Bronchial epithelial cell (primary cell): ENCODE measurements around the gene DOCK8. TPM values are rescaled to one million over a fixed set of nuclear protein-coding genes. Genes with fewer than 3 reads are reported as not detected.

ENCODE experiments used
- DNase-seq: peaks from one replicate; pipeline ENCODE4 v3.0.0-alpha.2; 2010; ENCODE audit warnings: low read depth
- FAIRE-seq: peaks from 2 replicates; lab custom pipeline; 2011; peaks lifted over from hg19 to GRCh38; lab: Jason Lieb, UNC
- H3K27me3 ChIP-seq: 2 replicates; pipeline ENCODE4 v1.5.1; 2011; ENCODE audit warnings: low read length; ENCODE audit not compliant: control insufficient read depth, insufficient read depth
- H3K36me3 ChIP-seq: 2 replicates; pipeline ENCODE4 v1.5.1; 2011; ENCODE audit warnings: low read length; ENCODE audit not compliant: control insufficient read depth, insufficient read depth
- H3K4me3 ChIP-seq: 2 replicates; pipeline ENCODE4 v1.5.1; 2011; ENCODE audit warnings: mild to moderate bottlenecking, low read depth, low read length, control low read depth
- total RNA-seq: library from RNA; depleted of rRNA; stranded (reverse); fragments of >200 nt; gene quantifications from 2 replicates; pipeline ENCODE4 v1.2.1, GENCODE V29; 2014
- TF ChIP-seq, protein P1 (sequence below): IDR thresholded peaks from 2 replicates; pipeline ENCODE4 v1.5.1; 2011; ENCODE audit warnings: mild to moderate bottlenecking, moderate library complexity, low read length, control low read depth, inconsistent platforms; ENCODE audit not compliant: insufficient read depth, severe bottlenecking

The DOCK8 gene
- total RNA-seq, 1 donor from 2014 or later: 0.26 TPM

DNA sequence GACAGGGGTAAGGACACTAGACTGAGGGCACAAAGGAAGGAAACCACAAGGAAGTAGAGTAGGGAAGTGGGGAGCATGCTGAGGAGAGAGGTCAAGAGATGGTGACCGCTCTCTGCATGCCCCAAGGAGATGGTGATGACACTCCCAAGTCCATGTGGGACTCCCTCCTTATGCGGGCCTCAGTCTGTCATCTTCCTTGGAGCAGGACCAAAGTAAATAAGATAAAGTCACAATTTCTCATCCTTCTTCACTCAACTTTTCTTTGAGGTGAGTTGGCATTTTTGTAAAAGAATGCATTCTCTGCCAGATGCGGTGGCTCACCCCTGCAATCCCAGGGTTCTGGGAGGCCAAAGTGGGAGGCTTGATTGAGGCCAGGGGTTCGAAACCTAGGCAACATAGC lies 256.7 kb downstream of the DOCK8 start:
- TF ChIP-seq, protein P1, sequence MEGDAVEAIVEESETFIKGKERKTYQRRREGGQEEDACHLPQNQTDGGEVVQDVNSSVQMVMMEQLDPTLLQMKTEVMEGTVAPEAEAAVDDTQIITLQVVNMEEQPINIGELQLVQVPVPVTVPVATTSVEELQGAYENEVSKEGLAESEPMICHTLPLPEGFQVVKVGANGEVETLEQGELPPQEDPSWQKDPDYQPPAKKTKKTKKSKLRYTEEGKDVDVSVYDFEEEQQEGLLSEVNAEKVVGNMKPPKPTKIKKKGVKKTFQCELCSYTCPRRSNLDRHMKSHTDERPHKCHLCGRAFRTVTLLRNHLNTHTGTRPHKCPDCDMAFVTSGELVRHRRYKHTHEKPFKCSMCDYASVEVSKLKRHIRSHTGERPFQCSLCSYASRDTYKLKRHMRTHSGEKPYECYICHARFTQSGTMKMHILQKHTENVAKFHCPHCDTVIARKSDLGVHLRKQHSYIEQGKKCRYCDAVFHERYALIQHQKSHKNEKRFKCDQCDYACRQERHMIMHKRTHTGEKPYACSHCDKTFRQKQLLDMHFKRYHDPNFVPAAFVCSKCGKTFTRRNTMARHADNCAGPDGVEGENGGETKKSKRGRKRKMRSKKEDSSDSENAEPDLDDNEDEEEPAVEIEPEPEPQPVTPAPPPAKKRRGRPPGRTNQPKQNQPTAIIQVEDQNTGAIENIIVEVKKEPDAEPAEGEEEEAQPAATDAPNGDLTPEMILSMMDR: no peak
- H3K27me3 ChIP-seq: no peaks in the 10 kb centered on the region
- DNase-seq: no peak
- H3K4me3 ChIP-seq: no peak overlapping the region
- H3K36me3 ChIP-seq: no peaks in the 10 kb centered on the region
- no peak for FAIRE-seq

DNA sequence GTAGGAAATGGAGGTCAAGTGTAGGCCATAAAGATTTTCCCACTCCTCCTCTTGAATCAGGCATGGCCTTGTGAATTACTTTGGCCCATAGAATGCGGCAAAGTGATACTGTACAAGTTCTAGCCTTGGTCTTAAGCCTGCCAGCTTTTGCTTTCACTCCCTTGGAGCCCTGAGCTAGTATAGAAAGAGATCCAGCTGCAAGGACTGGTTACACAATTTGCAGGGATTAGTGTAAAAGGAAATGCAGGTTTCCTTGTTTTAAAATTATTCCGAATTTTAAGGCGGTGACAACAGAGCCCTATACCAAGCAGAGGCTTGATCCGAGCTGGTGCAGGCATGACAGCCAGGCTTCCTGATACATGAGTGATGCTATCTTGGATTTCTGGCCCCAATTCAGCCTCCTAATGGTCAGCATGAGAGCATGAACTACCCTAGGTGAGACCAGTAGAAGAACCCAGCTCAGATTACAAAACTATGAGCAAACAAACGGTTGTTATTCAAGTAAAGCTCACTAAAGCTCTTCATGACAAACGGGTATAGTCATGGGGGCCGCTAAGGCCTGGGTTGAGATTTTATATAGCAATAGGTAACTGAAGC lies 257.9 kb downstream of the DOCK8 start:
- peak; percentile 71 for DNase-seq
- TF ChIP-seq, protein P1: no peak
- Histone ChIP-seq H3K36me3 (no peaks in the 10 kb centered on the region), H3K4me3 (no peak overlapping the region), H3K27me3 (no peaks in the 10 kb centered on the region)
- no peak for FAIRE-seq

DNA sequence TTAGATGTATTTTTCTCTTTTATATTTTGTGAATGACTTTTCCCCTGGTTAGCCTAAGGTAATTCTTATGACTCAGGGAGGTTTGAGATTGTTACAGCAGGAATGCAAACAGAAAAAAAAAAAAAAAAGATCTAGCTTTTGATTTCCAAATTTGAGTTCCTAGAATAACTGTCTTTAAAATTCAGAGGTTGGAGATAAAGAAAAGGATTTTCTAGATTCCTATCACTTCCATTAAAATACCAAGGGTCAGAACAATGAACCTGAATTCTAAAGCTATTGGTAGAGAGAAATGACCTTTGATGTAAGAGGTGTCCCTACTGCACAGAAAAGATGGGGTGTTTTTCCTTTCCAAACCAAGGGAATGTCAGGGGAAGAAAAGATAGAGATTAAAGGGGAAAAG lies 262.5 kb downstream of the DOCK8 start:
- DNase-seq (peak; percentile 22), FAIRE-seq (no peak)
- TF ChIP-seq, protein P1: no peak
- H3K4me3 ChIP-seq: no peak overlapping the region
- no peaks in the 10 kb centered on the region for H3K27me3 ChIP-seq
- H3K36me3 ChIP-seq: no peaks in the 10 kb centered on the region

GRCh38 chr9:479304-479970 lies 264.8 kb downstream of the DOCK8 start:
- H3K36me3 ChIP-seq: no peaks in the 10 kb centered on the region
- no peaks in the 10 kb centered on the region for H3K27me3 ChIP-seq
- TF ChIP-seq, protein P1: no peak
- FAIRE-seq (no peak), DNase-seq (peak; percentile 41)
- H3K4me3 ChIP-seq: no peak overlapping the region

GRCh38 chr9:479971-480350 lies 265.3 kb downstream of the DOCK8 start:
- DNase-seq: no peak

More at GRCh38 chr9:479971-480350, 265.3 kb downstream of the DOCK8 start:
- Histone ChIP-seq H3K36me3 (no peaks in the 10 kb centered on the region), H3K27me3 (no peaks in the 10 kb centered on the region), H3K4me3 (no peak overlapping the region)
- TF ChIP-seq, protein P1: no peak
- no peak for FAIRE-seq
